Transverse colon (tissue), 4 donors: ENCODE measurements around the gene CREM. TPM values are rescaled to one million over a fixed set of nuclear protein-coding genes. Genes with fewer than 3 reads are reported as not detected.
"Not testable (repeated sequence)": the region's sequence is repeated elsewhere in the genome, so short reads cannot be mapped to it uniquely, and the experiment has no call there.

ENCODE experiments used
- DNase-seq: peaks from one replicate; pipeline ENCODE4 v3.0.0-alpha.2; 2019
- H3K27ac ChIP-seq, 4 donors: fragments of 200-600 bp; sonication (generic); 2 replicates each; pipeline ENCODE4 v1.5.1; 2016 to 2018; ENCODE audit warnings: inconsistent platforms in 4 of 4
- H3K27me3 ChIP-seq: fragments of 200-600 bp; sonication (generic); 2 replicates; pipeline ENCODE4 v1.5.1; 2017; ENCODE audit warnings: inconsistent platforms
- H3K36me3 ChIP-seq, 4 donors: fragments of 200-600 bp; sonication (generic); 2 replicates each; pipeline ENCODE4 v1.5.1; 2017 to 2019; ENCODE audit warnings: inconsistent platforms in 4 of 4
- H3K4me1 ChIP-seq, 4 donors: fragments of 200-600 bp; sonication (generic); 2 replicates each; pipeline ENCODE4 v1.5.1; 2017 to 2020; ENCODE audit warnings: inconsistent platforms in 4 of 4
- H3K4me3 ChIP-seq, 4 donors: fragments of 200-600 bp; sonication (generic); 1 replicate in 1 of 4; 2 replicates in 3 of 4; pipeline versions ENCODE4 v1.5.1 to v1.6.1; 2017 to 2019; ENCODE audit warnings: inconsistent platforms in 4 of 4
- H3K9me3 ChIP-seq, 2 donors: fragments of 200-600 bp; sonication (generic); 2 replicates each; pipeline ENCODE4 v1.5.1; 2017 to 2019; ENCODE audit warnings: inconsistent platforms in 2 of 2
- CTCF ChIP-seq, 5 experiments: fragments of 200-600 bp in 3 of 5; fragments of 450-650 bp in 2 of 5; sonication (generic) in 3 of 5; IDR thresholded peaks; 1 replicate in 2 of 5; 2 replicates in 3 of 5; pipeline ENCODE4 v1.5.1; 2016 to 2017; ENCODE audit warnings: antibody characterized with exemption in 5 of 5, inconsistent platforms in 3 of 5, mild to moderate bottlenecking in 2 of 5, moderate library complexity in 1 of 5
- EP300 ChIP-seq: sonication (generic); formaldehyde crosslinking; IDR thresholded peaks from one replicate; pipeline ENCODE4 v1.6.1; 2017; ENCODE audit warnings: antibody characterized with exemption, low read depth
- POLR2A ChIP-seq: fragments of 450-650 bp; IDR thresholded peaks from one replicate; pipeline ENCODE4 v1.6.1; 2016; ENCODE audit warnings: antibody characterized with exemption, mild to moderate bottlenecking, moderate library complexity
- POLR2AphosphoS5 ChIP-seq, 3 donors: sonication (generic); formaldehyde crosslinking; IDR thresholded peaks; one replicate each; pipeline ENCODE4 v1.6.1; 2016; ENCODE audit warnings: antibody characterized with exemption in 3 of 3
- WGBS, 2 donors: methylation state at CpG; one replicate each; pipeline ENCODE4 v1.1.5; 2018; ENCODE audit warnings: low coverage in 1 of 2; 5-methylcytosine and 5-hydroxymethylcytosine counted together
- in situ Hi-C, 4 donors: fragments of 200-750 bp; cut with MboI; loops; one replicate each; pipeline versions ENCODE4 v1.15.0 to v1.15.1; 2017; ENCODE audit warnings: low sequenced_read_pairs in 3 of 4, low pct_ligation_motif_present in 1 of 4, low pct_unique_long_range_greater_than_20kb in 1 of 4
- intact Hi-C: fragments of 100-400 bp; cut with DNase I; formaldehyde crosslinking; loops from one replicate; pipeline ENCODE4 v1.15.1; 2023; ENCODE audit warnings: low total_unique reads
- total RNA-seq, 4 donors: library from RNA; depleted of rRNA; stranded (reverse); fragments of >200 nt; gene quantifications; one replicate each; pipeline ENCODE4 v1.1.0, GENCODE V29; 2016

The CREM gene
- total RNA-seq, result 10 to 100 TPM in 3 of 4 donors, 1 to 10 TPM in 1; 2.8 to 99.9 (median 21.1) TPM

- no peaks in the 10 kb centered on the region for H3K27me3 ChIP-seq
- intact Hi-C loops (loop anchor here (2.0 kb wide), 1 partner anchor 70 kb away; no protein-coding TSS in a partner anchor), in situ Hi-C loops (loop anchor here in 1 of 4 donors (10.0 kb wide), 1 partner anchor 88 kb away; no protein-coding TSS in a partner anchor)
- peak; percentile 100 for DNase-seq
- peak within 1 kb of the TSS; percentile 67 to 85 (median 76) for H3K4me3 ChIP-seq
- peak within 1 kb of the TSS; percentile 98 to 99 (median 98) for H3K27ac ChIP-seq
- peak; percentile 52 for TF ChIP-seq EP300
- TF ChIP-seq CTCF (IDR thresholded peaks at IDR 0.05), result peak; percentile 83 to 99 (median 93)
- TF ChIP-seq POLR2AphosphoS5 (IDR thresholded peaks at IDR 0.05), result peak; percentile 99 to 100 (median 100)
- peak; percentile 98 for TF ChIP-seq POLR2A
- no peaks in the 10 kb centered on the region for H3K36me3 ChIP-seq
- peaks cover 3 to 32% (median 8%) of the 10 kb centered on the region in 4 donors for H3K4me1 ChIP-seq
- no peaks in the 10 kb centered on the region for H3K9me3 ChIP-seq
- WGBS, 2 donors, result 0% methylated on average over 9 to 62 of the region's 80 CpGs
Measured at GRCh38 chr10:35126530-35127288, at the start of gene CREM. CREM (plus strand) TSS chr10:35126846; CDS start chr10:35137836, 10,990 bp downstream.

- H3K27me3 ChIP-seq, result no peaks in the 10 kb centered on the region
- no peak overlapping the region for H3K4me3 ChIP-seq
- H3K9me3 ChIP-seq, result no peaks in the 10 kb centered on the region
- H3K36me3 ChIP-seq, result no peaks in the 10 kb centered on the region
- no peak for DNase-seq
- H3K4me1 ChIP-seq, result no peaks in the 10 kb centered on the region
- 94% methylated on average over 4 of the region's 4 CpGs for WGBS, 2 donors
- no peak overlapping the region for H3K27ac ChIP-seq
- no peak for TF ChIP-seq CTCF (IDR thresholded peaks at IDR 0.05)
- TF ChIP-seq POLR2A, result no peak
- TF ChIP-seq EP300, result no peak
- TF ChIP-seq POLR2AphosphoS5 (IDR thresholded peaks at IDR 0.05), result no peak
- intact Hi-C loops, result no loop called here
- in situ Hi-C loops, result no loop called here
Measured at GRCh38 chr10:35079265-35079664, 47.4 kb upstream of the CREM start.

GRCh38 chr10:35079763-35080162 is 46.9 kb upstream of the CREM start:
- 67 to 91% methylated on average over 1 to 3 of the region's 3 CpGs for WGBS, 2 donors
- no peak overlapping the region for H3K27ac ChIP-seq
- no peak for DNase-seq
- H3K4me3 ChIP-seq, result no peak overlapping the region
- TF ChIP-seq EP300 (no peak), POLR2AphosphoS5 (IDR thresholded peaks at IDR 0.05) (no peak)
- in situ Hi-C loops, result no loop called here
- intact Hi-C loops, result no loop called here
- H3K4me1 ChIP-seq, result no peaks in the 10 kb centered on the region
- H3K27me3 ChIP-seq, result no peaks in the 10 kb centered on the region
- no peaks in the 10 kb centered on the region for H3K9me3 ChIP-seq
- H3K36me3 ChIP-seq, result no peaks in the 10 kb centered on the region

- H3K4me1 ChIP-seq, H3K27ac ChIP-seq, in situ Hi-C loops, H3K4me3 ChIP-seq, H3K9me3 ChIP-seq, intact Hi-C loops, DNase-seq, H3K27me3 ChIP-seq, H3K36me3 ChIP-seq: not testable (repeated sequence)
- 100% methylated on average over 1 of the region's 1 CpG; no CpG with 5 or more reads in 1 of the 2 donors for WGBS, 2 donors
Measured at GRCh38 chr10:35080261-35080660, 46.4 kb upstream of the CREM start.

- H3K27me3 ChIP-seq, result no peaks in the 10 kb centered on the region
- intact Hi-C loops, result no loop called here
- in situ Hi-C loops, result no loop called here
- WGBS, 2 donors, result 60 to 88% methylated on average over 1 of the region's 1 CpG
- no peak overlapping the region for H3K27ac ChIP-seq
- H3K4me1 ChIP-seq, result peaks cover 0 to 12% (median 5%) of the 10 kb centered on the region in 4 donors
- TF ChIP-seq POLR2A (no peak), EP300 (no peak), POLR2AphosphoS5 (IDR thresholded peaks at IDR 0.05) (no peak), CTCF (IDR thresholded peaks at IDR 0.05) (no peak)
- H3K36me3 ChIP-seq, result no peaks in the 10 kb centered on the region
- no peak for DNase-seq
- no peak overlapping the region for H3K4me3 ChIP-seq
- H3K9me3 ChIP-seq, result no peaks in the 10 kb centered on the region
Measured at GRCh38 chr10:35083242-35083641, 43.4 kb upstream of the CREM start.
